Ishikawa (cell line): Measurements from ENCODE around the gene SMG7.

Source experiments
- CEBPB ChIP-seq: IDR thresholded peaks from 2 replicates; pipeline ENCODE4 v1.6.1; 2012
- NFIC ChIP-seq: IDR thresholded peaks from 2 replicates; pipeline ENCODE4 v1.6.1; 2012
- RAD21 ChIP-seq: IDR thresholded peaks from 2 replicates; pipeline ENCODE4 v1.6.1; 2012; ENCODE audit warnings: low read depth
- TF ChIP-seq, protein P1 (sequence below): IDR thresholded peaks from 2 replicates; pipeline ENCODE4 v1.6.1; 2012; ENCODE audit warnings: low read depth, mild to moderate bottlenecking
- TF ChIP-seq, protein P2 (sequence below): IDR thresholded peaks from 2 replicates; pipeline ENCODE4 v1.6.1; 2012
- TF ChIP-seq, protein P3 (sequence below): IDR thresholded peaks from 2 replicates; pipeline ENCODE4 v1.6.1; 2012

DNA sequence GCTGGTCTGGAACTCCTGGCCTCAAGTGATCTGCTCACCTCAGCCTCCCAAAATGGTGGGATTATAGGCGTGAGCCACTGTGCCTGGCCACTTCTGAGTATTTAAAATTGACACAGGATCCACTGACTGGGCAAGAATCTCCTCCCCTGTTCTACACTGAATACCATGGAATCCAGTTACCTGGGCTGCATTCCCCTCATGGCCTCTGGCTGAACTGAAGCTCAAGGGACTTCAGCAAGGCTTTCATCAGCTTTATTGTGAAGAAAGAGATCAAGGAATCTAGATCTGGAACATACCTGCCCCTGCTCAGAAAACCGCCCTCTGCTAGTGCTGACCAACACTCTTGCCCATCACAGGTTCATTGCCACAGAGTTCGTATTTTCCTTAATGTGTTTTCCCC is 97.5 kb downstream of the SMG7 start:
- TF ChIP-seq, protein P1, sequence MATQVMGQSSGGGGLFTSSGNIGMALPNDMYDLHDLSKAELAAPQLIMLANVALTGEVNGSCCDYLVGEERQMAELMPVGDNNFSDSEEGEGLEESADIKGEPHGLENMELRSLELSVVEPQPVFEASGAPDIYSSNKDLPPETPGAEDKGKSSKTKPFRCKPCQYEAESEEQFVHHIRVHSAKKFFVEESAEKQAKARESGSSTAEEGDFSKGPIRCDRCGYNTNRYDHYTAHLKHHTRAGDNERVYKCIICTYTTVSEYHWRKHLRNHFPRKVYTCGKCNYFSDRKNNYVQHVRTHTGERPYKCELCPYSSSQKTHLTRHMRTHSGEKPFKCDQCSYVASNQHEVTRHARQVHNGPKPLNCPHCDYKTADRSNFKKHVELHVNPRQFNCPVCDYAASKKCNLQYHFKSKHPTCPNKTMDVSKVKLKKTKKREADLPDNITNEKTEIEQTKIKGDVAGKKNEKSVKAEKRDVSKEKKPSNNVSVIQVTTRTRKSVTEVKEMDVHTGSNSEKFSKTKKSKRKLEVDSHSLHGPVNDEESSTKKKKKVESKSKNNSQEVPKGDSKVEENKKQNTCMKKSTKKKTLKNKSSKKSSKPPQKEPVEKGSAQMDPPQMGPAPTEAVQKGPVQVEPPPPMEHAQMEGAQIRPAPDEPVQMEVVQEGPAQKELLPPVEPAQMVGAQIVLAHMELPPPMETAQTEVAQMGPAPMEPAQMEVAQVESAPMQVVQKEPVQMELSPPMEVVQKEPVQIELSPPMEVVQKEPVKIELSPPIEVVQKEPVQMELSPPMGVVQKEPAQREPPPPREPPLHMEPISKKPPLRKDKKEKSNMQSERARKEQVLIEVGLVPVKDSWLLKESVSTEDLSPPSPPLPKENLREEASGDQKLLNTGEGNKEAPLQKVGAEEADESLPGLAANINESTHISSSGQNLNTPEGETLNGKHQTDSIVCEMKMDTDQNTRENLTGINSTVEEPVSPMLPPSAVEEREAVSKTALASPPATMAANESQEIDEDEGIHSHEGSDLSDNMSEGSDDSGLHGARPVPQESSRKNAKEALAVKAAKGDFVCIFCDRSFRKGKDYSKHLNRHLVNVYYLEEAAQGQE = no peak
- TF ChIP-seq CEBPB = no peak
- TF ChIP-seq RAD21 = no peak
- TF ChIP-seq, protein P2, sequence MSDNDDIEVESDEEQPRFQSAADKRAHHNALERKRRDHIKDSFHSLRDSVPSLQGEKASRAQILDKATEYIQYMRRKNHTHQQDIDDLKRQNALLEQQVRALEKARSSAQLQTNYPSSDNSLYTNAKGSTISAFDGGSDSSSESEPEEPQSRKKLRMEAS = no peak
- TF ChIP-seq, protein P3, sequence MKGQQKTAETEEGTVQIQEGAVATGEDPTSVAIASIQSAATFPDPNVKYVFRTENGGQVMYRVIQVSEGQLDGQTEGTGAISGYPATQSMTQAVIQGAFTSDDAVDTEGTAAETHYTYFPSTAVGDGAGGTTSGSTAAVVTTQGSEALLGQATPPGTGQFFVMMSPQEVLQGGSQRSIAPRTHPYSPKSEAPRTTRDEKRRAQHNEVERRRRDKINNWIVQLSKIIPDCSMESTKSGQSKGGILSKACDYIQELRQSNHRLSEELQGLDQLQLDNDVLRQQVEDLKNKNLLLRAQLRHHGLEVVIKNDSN = no peak
- TF ChIP-seq NFIC = no peak
